22Rv1 (cell line): Measurements from ENCODE around the gene HOXD9.
A peak's percentile ranks its signal among the peaks of the same experiment; 100 is the strongest.

ENCODE experiments used
- H3K27ac ChIP-seq: fragments of 450-650 bp; 2 replicates; pipeline ENCODE4 v1.5.1; 2017
- CTCF ChIP-seq: fragments of 450-650 bp; IDR thresholded peaks from 2 replicates; pipeline ENCODE4 v1.5.1; 2017; ENCODE audit warnings: mild to moderate bottlenecking
- ZFX ChIP-seq: fragments of 450-650 bp; IDR thresholded peaks from 2 replicates; pipeline ENCODE4 v1.6.1; 2017; ENCODE audit warnings: antibody characterized with exemption, borderline replicate concordance

HOXD9 gene

GRCh38 chr2:176136374-176137251 is 14.1 kb downstream of the HOXD9 start:
- TF ChIP-seq ZFX (no peak), CTCF (no peak)
- H3K27ac ChIP-seq, result no peak overlapping the region

GRCh38 chr2:176137252-176137580 is 14.7 kb downstream of the HOXD9 start:
- TF ChIP-seq ZFX (no peak), CTCF (no peak)
- H3K27ac ChIP-seq, result no peak overlapping the region

- TF ChIP-seq CTCF (no peak), ZFX (no peak)
- no peak overlapping the region for H3K27ac ChIP-seq
These were observed 15.4 kb downstream of the HOXD9 start for GRCh38 chr2:176137906-176138305.

- no peak for TF ChIP-seq ZFX
- H3K27ac ChIP-seq, result no peak overlapping the region
These were observed 16.0 kb downstream of the HOXD9 start for GRCh38 chr2:176138526-176138922.

- no peak overlapping the region for H3K27ac ChIP-seq
- TF ChIP-seq CTCF, result no peak
- no peak for TF ChIP-seq ZFX
These were observed 16.6 kb downstream of the HOXD9 start for GRCh38 chr2:176138923-176139660.

- TF ChIP-seq CTCF, result no peak
- TF ChIP-seq ZFX, result no peak
- no peak overlapping the region for H3K27ac ChIP-seq
These were observed 17.4 kb downstream of the HOXD9 start for GRCh38 chr2:176139661-176140512.

GRCh38 chr2:176140513-176141317 is 18.2 kb downstream of the HOXD9 start:
- TF ChIP-seq ZFX, result no peak
- TF ChIP-seq CTCF, result peak; percentile 79
- no peak overlapping the region for H3K27ac ChIP-seq
